Stimulated activated CD8-positive, alpha-beta memory T cell treated with anti-CD3 and anti-CD28 coated beads, Interleukin-12 subunit alpha, Interleukin-12 subunit beta, amount 100 ng/mL, for 24 hours (primary cell): ENCODE results near the gene PNPT1.
"Not testable (repeated sequence)": the region's sequence is repeated elsewhere in the genome, so short reads cannot be mapped to it uniquely, and the experiment has no call there.

Source experiments
- DNase-seq: peaks from one replicate; pipeline ENCODE4 v3.0.0-alpha.2; 2020; ENCODE audit errors: extremely low read depth

PNPT1 gene

DNA sequence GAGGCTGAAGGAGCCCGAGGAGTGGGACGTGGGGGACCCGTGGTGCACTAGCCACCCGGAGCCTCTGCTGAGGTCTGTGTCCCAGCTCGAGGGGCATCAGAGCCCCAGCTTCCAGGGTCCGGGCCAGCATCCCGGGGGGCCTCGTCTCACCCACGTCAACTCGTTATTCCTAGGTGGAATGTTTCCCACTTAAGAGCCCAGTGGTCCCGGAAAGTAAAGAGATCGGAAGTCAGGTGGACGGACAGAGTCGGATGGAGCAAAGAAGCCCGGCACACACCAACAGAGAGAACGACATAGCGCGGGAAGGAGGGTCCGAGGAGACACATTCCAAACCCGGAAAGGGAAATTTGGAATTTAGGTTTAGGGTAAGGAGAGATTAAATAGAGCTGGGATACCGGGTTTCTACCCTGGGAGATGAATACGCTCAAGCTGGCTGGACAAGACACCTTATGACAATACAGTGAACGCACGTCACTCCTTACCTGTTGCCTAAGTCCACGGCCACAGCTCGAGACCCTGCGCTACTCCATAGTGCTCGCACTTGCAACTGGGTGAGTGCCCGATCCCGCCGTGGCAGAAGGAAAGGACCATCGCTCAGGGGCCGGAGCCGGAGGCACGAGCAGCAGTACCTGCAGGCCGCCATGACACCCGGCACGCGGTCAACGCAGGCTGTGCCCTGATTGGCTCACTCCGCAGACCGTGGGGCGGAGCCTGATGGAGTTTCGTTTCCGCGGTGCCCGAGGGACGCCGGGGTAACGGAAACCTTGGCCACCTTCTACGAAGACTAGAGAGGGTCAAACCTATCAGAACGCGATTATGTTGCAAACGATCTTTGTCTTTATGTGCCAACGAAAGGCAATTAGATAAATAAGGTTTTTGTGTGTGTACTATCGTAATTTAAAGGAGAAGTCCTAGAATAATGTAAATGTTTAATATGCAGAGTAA, at the start of gene PNPT1:
PNPT1 (minus strand) TSS at position 664 of the 945 bp plus-strand sequence; CDS start at position 643, 21 bp downstream.
- DNase-seq: peak; percentile 86

DNA sequence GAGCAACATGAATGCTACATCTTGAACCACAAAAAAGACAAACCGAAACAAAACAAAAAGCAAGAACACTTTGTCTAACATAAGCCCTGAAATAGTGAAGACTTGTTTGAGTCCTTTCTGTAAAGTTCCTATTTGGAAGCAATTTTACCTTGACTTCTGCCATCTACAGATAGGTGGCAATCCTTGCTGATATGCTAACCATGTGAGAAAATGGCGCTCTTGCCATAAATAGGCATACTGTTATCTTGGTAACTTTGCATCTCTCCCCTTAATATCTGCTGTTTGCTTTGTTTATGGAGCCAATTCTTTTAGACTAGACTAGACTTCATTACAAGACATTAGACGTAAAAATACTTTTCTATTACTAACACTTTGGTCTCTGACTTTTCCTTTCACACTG, 49.4 kb upstream of the PNPT1 start:
- DNase-seq: no peak

DNA sequence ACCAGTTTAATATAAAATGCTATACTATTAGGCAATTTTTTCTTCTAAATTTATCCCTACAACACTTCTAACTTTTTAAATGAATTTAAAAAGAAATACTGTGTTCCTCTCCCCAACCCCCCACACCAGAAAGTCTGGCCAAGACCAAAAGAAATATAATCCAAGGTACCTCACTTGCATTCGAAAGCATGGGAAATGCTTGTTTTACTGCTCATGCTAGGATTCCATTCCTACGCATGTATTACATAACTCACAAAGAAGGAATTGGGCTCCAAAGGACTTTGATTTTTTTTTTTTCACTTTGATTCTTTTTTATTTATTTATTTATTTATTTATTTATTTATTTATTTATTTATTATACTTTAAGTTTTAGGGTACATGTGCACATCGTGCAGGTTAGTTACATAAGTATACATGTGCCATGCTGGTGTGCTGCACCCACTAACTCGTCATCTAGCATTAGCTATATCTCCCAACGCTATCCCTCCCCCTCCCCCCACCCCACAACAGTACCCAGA, 42.4 kb upstream of the PNPT1 start:
- not testable (repeated sequence) for DNase-seq

DNA sequence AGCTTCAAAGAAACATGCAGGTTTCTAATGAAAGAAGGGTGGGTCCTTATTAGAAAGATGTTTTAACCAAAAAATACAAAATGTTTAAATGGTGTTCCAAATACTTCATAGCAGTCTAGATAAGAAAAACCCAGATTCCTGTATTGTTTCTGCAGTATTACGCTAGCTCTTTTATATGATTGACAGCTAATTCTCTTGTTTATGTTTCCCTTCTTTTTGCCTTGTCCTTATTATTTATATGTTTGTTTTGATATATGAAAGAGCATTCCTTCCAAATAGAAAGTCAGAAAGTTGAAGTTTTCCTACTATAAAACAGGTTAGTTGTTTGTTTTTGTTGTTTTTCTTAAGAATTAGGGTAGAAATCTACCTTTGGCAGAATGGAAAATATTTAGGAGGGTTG, 41.1 kb upstream of the PNPT1 start:
- DNase-seq: no peak

DNA sequence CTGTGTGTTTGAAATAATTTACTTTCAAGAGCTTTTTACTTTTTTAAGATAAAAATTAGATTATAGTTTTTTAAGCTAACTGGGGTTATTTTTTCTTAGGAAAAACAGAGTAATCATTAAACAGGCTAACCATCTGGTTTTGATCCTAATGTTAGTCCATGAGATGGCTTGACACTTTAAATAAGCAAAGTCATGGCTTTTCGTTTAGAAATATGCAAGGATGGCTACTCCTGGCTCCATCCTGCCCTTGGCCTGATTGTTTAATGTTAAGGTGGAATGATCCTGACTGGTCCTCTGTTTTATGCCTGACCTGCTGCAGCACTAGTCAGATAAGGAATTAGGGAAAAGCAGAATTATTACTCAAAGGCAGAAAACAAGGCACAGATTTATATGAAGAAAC, 39.7 kb upstream of the PNPT1 start:
- no peak for DNase-seq

DNA sequence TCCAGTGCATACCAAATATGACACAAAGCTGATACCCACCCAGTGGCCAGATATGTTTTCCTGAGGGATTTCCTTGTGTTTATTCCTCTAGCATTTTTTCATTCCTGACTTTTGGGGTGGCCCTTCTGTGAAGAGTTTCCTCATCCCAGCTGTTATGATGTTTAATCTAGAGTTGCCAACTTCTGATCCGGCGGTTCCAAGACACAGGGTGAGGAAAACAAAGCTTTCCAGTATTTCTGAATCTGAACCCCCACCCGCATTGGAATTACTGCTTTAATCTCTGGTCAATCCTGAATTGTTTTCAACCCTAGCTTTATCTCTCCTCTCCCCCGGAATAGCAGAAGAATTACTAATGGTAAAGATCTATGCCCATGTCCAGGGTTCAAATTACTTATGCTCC, 39.2 kb upstream of the PNPT1 start:
- DNase-seq: no peak

DNA sequence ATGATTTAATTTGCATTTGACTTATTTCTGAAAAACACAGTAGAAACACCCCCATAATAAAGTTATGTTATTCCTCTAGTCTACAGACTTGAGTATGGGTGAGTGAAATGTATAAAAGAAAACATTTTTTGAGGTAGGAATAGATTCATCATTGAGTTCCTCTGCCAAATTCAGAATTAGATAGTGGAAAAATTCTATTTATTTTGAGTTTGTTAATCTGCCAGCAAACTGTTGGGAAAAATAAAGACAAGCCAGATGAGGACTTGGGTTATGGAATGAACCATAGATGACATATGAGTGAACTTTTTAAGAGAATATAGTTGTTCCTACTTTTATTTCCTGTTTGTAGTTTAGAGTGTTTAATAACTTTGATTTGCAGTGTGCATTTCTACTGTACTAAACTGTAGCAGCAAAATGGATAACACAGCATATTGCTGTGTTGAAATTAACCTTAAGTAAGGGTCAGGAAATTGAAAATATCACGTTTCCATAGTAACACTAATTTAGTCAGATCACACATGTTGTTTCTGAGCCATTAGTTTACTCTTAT, 35.6 kb upstream of the PNPT1 start:
- DNase-seq: no peak

DNA sequence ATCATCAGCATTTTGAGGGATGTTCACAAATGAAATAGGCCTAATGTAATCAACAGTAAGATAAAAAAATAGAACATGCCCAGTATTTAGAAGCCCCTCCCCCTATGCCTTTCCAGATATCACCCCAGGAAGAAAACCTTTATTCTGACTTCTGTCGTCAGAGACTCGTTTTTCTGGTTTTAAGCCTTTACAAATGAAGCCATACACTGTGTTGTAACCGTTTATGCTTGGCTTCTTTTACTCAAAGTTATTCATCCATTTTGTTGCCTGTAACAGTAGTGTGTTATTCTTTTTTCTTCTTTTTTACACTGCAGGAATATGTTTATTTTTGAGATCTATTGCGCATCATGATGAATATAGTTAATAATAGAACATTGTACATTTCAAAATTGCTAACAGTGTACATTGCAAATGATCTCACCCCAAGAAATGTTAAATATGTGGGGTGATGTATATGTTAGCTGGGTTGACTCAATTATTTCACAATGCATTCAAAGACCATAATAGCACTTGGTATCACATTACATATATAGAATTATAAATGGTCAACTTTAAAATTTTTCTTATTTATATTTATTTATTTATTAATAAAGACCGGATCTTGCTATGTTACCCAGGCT, 28.1 kb upstream of the PNPT1 start:
- DNase-seq: no peak

DNA sequence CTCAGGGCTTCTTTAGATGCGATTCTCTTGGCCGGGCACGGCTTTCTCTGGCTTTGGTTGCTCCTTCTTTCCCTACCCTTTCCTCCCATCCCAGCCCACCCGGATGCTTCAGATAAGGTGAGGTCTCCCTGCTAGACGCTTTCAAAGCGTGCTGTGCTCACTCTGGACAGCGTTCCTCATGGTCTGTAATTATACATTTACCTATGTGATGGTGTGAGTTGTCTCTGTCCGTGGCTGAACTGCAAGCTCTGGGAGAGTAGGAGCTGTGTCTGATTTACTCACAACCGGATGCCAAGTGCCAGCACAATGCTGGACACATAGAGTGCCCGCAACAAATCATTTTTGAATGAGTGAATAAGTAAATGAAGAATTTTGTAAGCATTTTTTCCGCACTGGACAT, 26.8 kb upstream of the PNPT1 start:
- DNase-seq: no peak

DNA sequence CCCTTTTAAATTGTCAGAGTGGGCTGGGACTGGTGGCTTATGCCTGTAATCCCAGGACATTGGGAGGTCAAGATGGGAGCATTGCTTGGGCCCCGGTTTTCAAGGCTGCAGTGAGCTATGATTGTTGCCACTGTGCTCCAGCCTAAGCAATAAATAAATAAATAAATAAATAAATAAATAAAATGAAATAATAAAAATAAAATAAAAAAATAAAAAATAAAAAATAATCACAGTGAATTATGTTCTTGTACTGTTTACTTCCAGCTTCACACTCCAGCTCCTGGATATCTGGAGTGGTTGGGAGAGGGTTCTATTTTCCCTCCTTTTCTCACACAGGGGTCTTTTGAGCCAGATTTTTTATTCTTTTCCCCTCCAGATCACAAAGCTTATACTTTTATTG, 26.2 kb upstream of the PNPT1 start:
- no peak for DNase-seq

DNA sequence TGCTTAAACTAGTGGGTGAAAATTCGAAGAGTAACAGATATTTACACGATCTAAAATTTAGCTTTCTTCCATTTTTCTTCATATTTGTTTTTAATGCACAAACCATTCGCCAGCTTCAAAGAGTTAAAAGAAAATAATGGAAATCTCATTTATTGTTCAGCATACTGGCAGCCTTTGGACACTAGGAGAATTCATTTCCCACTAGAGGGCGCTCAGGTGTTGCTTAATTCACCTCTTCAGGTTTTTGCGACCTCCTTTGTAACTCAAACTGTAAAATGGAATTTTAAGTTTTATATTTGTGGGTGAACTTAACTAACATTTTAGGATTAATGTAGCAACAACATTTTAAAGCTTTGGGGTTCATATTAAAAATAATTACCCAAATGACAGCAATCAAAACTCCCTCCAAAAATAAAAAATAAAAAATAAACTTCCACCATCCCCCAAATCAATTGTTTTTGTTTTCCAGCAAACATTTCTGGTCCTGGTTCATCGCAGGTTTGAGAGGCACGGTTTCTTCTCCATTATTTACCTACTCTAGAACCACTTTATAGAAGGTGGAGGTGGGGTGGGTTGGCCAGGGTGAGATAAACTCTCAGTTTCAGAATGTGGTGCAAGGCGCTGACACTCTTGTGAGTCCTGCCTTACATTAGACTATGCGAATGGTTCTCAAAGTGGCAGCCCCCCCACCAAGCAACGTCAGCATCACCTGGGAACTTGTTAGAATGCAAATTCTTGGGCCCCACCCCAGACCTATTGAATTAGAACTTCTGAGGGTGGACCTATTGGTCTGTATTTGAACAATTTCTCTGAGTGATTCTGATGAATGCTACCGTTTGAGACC, 24.7 kb upstream of the PNPT1 start:
- DNase-seq: no peak

DNA sequence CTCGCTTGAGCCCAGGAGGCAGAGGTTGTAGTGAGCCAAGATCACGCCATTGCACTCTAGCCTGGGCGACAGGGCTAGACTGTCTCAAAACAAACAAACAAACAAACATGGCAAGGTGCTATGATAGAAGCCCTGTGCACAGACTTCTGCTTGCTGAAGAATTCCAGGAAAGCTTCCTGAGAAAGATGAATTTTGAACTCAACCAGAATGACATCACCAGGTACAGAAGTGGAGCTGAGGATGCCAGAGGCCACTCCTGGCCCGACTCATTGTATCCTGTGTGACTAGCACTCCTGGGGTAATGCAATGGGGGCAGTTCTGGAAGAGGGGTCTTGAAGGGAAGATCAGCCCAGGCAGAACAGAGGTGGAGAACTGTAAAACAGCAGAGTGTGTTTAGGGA, 22.0 kb upstream of the PNPT1 start:
- DNase-seq: no peak

DNA sequence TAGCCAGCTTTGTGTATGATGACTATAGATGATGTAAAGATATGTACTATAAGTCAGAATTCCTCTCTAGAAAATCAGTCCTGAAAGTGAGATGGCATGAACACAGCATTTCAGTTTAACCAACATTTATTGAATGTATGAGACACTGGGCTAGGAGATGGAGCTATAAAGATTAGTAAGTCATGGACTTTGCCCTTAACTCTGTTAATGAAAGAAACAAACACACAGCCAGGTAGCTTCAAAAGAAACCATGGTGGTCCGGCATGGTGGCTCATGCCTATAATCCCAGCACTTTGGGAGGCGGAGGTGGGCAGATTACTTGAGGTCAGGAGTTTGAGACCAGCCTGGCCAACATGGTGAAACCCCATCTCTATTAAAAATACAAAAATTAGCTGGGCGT, 21.5 kb upstream of the PNPT1 start:
- DNase-seq: not testable (repeated sequence)

DNA sequence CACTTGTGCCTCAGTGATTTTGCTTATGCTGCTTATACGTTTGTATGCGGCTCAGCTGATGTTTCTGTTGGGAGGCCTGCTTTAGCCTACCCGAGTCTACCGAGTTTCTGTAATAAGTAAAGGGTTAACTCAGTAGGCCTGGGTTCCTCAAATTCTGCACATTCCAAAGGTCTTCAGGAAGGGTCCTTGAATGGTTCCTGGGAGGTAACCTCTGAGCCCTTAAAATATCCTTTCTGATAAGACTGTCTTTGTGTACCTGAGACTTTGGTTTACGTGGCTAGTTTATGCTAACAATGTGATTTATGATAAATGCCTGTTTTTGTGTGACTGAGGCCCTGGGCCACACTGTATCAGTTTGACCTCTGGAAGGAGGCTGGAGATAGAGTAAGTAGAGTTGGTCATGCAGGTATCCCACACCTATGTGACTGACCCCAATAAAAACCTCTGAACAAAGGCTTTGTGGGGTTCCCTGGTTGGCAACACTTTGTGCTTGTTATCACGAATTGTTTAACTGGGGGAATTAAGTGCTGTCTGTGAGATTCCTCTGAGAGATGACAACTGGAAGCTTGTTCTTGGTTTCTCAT, 18.9 kb upstream of the PNPT1 start:
- no peak for DNase-seq

DNA sequence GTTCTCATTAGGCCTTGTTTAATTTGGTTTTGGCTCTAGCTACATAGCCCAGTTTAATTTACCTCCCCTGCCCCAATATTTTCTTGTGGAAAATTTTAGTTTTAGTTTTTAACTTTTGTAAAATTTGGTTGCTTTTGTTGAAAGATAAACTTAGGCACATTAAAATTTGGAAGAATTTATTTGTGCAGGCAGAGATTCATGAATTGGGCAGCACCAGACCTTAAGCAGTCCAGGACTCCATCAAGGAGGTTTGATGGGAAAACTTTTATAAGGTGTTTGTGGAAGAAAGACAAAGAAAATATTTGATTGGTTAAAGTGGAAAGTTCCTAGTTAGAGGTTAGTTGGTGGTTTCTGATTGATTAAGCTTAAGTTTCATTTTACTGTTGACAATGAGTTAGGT, 16.4 kb upstream of the PNPT1 start:
- DNase-seq: no peak

DNA sequence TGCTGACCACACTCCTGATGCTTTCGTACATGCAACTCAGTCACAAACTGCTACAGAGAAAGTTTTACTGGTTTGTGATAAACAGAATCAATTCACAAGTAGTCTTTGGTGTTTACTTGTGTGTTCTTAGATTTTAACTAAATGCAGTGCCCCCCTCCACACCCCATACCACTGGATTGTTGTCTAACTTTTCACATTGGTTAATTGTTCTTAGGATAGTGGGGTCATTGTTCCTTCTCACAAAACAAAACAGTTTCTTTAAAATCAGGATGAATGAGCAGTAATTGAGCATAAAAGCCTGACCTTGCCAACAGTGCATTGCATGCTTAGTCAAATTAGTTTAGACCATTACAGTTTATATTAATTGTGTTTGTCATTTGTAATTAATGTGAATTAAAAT, 14.1 kb upstream of the PNPT1 start:
- DNase-seq: no peak

DNA sequence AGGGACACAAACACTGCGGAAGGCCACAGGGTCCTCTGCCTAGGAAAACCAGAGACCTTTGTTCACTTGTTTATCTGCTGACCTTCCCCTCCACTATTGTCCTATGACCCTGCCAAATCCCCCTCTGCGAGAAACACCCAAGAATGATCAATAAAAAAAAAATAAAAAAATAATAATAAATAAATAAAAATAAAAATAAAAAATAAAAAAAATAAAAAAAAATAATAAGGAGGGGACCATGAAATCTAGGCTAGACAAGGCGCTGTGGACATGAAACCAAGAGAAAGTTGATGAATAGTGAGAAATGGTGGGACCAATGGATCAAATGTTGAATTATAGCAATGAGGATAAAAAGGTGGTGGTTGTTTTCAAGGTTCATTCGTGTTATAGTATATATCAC, 12.6 kb upstream of the PNPT1 start:
- not testable (repeated sequence) for DNase-seq

DNA sequence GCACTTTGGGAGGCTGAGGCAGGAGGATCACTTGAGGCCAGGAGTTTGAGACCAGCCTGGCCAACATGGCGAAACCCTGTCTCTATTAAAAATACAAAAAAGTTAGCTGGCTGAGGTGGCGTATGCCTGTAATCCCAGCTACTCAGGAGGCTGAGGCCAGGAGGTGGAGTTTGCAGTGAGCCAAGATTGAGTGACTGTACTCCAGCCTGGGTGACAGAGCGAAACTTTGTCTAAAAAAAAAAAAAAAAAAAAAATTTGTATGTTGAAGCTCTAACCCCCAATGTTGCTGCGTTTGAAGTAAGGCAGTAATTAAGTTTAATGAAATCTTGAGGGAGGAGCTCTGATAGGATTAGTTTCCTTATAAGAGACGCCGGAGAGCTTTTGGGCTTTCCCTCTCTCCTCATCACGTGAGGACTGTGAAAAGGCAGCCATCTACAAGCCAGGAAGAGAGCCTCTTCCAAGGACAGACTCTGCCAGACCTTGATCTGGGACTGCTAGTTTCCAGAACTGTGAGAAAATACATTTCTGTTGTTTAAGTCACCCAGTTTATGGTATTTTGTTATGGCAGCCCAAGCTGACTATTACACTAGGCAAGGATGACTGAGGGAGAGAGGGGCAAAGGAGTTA, 11.5 kb upstream of the PNPT1 start:
- DNase-seq: no peak

DNA sequence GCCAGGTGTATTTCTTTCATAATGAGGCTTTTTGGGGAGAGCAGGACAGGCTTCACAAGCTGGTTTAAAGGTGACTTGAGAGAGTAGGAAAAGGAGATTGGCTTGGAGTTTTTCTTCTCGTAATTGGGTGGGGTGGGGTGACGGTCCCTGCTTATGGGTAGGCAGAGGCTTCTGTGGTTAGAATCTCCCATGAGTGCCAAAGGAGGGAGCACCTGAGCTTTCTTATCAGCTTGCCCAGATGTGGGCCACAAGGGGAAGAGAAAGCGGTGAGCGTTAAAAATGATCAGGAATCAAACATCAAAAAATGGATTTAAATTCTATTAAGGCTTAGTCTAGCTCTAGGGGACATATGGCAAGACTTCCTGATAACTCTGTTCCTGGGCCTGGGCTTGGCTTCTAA, 9.7 kb upstream of the PNPT1 start:
- DNase-seq: no peak

DNA sequence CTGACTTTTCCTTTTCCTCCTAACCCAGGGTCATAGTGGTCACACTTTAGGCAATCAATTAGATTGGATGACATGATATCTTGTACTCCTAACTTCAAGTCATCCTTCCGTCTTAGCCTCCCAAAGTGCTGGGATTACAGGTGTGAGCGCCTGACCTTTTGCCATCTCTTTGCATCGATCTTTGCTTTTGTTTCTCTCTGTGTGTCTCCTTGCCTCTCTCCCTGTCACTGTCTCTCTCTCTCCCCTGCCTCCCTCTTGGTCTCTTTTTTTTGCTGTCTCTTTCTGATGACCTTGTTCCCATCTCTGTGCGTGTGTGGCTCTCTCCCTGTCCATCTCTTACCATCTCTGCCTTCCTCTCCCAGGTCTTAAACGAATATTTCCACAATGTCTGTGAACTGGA, 904 bp downstream of the PNPT1 start:
- DNase-seq: not testable (repeated sequence)

DNA sequence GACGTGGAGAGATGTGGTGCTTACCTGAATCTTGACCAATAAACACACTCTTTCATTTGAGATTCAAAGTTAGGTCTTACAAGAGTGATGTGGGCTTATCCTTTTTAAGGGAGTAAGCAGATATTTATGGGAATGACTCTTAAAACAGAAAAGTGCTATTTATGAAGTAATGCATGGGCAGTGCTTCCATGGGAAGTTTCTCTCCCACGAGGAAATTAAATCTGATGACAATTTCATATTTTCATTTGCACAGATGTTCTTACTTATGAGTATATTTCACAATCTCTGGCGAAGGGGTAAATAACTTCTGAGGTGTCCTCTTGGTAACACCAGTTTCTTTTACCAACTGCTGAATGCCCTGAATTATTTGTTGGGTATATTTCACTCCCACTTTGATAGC, 21.0 kb downstream of the PNPT1 start:
- no peak for DNase-seq
